ENCODE measurements around the gene TNK2. TPM values are rescaled to one million over a fixed set of nuclear protein-coding genes. Genes with fewer than 3 reads are reported as not detected.

TNK2 gene
- total and polyA plus RNA-seq, 2 donors (not counting 1 experiment from before 2014, with no cell fraction given), result 131 to 198 TPM

- H3K4me3 ChIP-seq (ENCODE audit: control extremely low read depth in 1 of 5, extremely low read depth in 1 of 5, insufficient read depth in 1 of 5, low read depth in 2 of 5, low read length in 4 of 5), result peak overlapping the region in 1 of 5 experiments; percentile 40
These were observed 49.1 kb downstream of the TNK2 start for GRCh38 chr3:195859061-195859845.

More at GRCh38 chr3:195859061-195859845, 49.1 kb downstream of the TNK2 start:
- H3K4me1 Mint-ChIP-seq, result peaks cover 8% of the 10 kb centered on the region
- Histone ChIP-seq H3K27ac (ENCODE audit: low read length in 2 of 2) (no peak overlapping the region), H3K9me3 (ENCODE audit: control extremely low read depth in 1 of 3, control insufficient read depth in 2 of 3, insufficient read depth in 1 of 3, low read length in 2 of 3) (no peaks in the 10 kb centered on the region), H3K4me2 (replicated peaks; ENCODE audit: low read depth, low read length, poor library complexity, severe bottlenecking) (peak overlapping the region; percentile 65), H2AFZ (ENCODE audit: insufficient read depth, low read depth, low read length, poor library complexity, severe bottlenecking) (peak overlapping the region; percentile 58), H3K79me2 (ENCODE audit: control insufficient read depth, insufficient read depth, low read length) (no peaks in the 10 kb centered on the region), H3K27me3 (replicated peaks in 1 of 4; ENCODE audit: control extremely low read depth in 1 of 4, control insufficient read depth in 3 of 4, insufficient read depth in 4 of 4, low read length in 3 of 4) (peaks cover 0 to 3% (median 0%) of the 10 kb centered on the region in 4 experiments), H3K9ac (ENCODE audit: low read length) (peak overlapping the region; percentile 6), H3K36me3 (replicated peaks in 1 of 2; ENCODE audit: control extremely low read depth in 1 of 2, control insufficient read depth in 1 of 2, extremely low read depth in 1 of 2, insufficient read depth in 2 of 2, low read length in 1 of 2) (peaks cover 0 to 13% of the 10 kb centered on the region in 2 experiments), H4K20me1 (ENCODE audit: control insufficient read depth, insufficient read depth, low read length, poor library complexity, severe bottlenecking) (peaks cover 4% of the 10 kb centered on the region), H3K4me1 (ENCODE audit: control insufficient read depth in 2 of 2, insufficient read depth in 2 of 2, low read length in 2 of 2) (peaks cover 0 to 7% of the 10 kb centered on the region in 2 donors)
- TF ChIP-seq CTCF (IDR thresholded peaks at IDR 0.05) (peak; percentile 96), EZH2 (IDR thresholded peaks at IDR 0.05; ENCODE audit: borderline replicate concordance, insufficient read depth, low read depth, low read length, poor library complexity, severe bottlenecking) (no peak)
- peaks cover 4% of the 10 kb centered on the region for H3K27me3 Mint-ChIP-seq
- H3K4me3 Mint-ChIP-seq, result peak overlapping the region; percentile 38
- intact Hi-C loops (cut with micrococcal nuclease), result loop anchor here (1.0 to 10.0 kb wide), 4 partner anchors 35 to 234 kb away; no protein-coding TSS in a partner anchor
- no peaks in the 10 kb centered on the region for H3K9me3 Mint-ChIP-seq (ENCODE audit: insufficient read depth)
- ATAC-seq (ENCODE audit: low read depth) (peak; percentile 68), DNase-seq (peak; percentile 84)
- POLR2A ChIA-PET, result interaction anchor here (1.0 to 1.8 kb wide), 3 partner anchors 35 to 56 kb away, joined by 4 read pairs; no protein-coding TSS in a partner anchor
- no peak overlapping the region for H3K27ac Mint-ChIP-seq
- WGBS (ENCODE audit: insufficient coverage), result 18% methylated on average over 21 of the region's 21 CpGs
- CTCF ChIA-PET, result interaction anchor here (0.6 to 9.5 kb wide), 14 partner anchors 9 to 80 kb away, joined by 3 to 233 read pairs (median 4); no protein-coding TSS in a partner anchor
